ENCODE results near the gene VWA7.

VWA7 gene

DNA sequence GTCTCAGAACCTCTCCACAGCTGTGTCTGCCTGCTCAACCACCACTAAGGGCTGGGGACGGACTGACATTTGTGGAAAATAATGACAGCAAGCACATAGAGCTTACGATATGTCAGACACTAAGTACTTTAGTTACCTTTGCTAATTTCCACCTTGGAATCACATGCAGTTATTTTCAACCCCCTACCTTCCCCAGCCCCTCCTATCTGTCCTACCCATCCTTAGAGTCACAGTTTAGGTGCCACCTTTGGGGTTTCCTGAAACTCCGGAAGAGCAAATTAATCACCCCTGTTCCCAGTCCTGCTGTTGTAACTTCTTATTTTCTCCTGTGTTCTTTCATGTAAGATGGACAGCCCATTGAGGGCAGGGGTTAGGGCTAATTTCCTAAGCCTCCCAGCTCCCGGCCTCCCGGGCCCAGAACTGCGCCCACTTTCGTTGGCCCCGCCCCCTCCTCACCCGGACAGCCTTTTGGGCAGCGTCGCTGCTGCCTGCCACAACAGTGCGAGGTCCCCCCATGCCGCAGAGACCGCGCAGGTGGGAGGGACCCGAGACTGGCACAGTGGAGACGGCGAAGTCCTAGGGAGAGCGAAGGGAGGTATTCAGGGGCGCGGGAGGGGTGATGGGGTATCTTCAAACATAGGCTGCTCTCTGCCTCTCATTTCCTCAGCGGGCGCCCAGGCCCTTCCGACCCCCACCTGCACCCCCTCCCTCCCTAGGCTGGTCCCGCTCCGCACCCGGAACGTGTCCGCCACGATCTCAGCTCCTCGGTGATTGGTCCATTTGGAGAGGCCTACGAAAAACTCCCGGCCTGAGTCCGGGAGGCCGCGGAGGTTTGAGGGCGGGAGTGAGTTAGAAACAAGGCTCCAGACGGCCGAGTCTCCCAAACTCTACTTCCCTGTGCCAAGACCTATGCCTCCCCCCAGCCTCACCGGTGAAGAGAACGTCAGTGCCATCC lies 49.1 kb downstream of the VWA7 start:
- DNase-seq, result no peak

DNA sequence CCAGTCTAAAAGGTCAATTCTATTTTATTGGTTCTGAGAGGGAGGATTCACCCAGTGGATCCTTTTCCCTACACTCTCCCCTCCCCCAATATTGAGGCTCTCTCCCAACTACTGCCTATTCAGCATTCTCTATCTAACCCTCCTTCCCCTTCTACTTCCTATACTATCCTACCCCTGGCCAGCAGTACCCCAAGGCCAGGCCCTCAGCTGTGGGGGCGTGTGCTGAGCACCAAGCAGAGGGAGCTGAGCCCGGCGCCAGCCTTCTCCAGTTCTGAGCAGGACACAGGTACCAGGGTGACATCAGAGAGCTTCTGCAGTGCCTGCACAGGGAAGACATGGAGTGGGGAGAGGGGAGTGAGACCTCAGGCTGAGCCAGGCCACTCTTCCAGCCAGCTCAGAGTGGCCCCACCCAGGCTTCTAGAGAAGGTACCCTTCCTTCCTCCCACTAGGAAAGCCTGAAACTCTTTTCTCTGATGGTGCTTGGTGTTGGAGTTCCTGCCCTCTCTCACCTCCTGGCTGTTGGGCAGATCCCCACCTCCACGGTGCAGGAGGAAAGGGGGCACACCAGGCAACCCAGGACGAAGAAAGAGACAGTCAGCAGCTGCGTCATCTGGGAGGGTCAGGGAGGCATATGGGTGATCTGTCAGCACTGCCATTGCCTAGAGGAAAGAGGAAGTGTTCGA lies 50.0 kb downstream of the VWA7 start:
- DNase-seq, result no peak

DNA sequence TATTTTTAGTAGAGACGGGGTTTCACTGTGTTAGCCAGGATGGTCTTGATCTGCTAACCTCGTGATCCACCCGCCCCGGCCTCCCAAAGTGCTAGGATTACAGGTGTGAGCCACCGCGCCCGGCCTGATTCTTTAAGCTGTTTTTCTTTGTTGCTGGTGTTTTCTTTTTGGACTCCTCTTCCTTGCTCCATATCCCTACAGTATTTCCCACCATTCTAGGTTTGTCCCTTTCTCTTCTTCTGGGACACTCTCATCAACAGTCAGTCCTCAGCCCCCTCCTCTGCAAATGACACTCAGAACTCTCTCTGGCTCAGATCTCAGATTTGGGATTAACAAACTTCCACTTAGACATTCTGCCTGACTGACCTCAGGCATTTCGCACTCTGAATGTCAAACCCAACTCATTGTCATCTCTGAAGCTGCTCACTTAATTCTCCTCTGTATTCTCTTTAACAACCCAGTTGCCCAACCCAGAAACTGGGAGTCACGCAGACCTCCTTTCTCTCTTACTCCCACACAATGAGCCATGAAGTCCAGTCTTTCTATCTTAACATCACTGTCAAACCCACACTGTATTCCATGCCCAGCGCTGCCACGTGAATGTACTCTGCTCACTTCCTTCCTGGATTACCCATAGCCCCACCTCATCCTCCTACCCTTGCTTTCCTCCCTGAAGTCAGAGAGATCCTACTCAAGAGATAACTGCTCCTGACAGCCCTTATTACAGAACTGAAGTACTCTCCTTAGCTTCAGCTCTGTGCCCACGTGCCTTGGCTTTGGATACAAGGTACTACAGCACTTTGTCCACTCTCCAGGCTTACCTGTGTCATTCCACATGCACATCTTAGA lies 51.4 kb downstream of the VWA7 start:
- DNase-seq, result no peak

DNA sequence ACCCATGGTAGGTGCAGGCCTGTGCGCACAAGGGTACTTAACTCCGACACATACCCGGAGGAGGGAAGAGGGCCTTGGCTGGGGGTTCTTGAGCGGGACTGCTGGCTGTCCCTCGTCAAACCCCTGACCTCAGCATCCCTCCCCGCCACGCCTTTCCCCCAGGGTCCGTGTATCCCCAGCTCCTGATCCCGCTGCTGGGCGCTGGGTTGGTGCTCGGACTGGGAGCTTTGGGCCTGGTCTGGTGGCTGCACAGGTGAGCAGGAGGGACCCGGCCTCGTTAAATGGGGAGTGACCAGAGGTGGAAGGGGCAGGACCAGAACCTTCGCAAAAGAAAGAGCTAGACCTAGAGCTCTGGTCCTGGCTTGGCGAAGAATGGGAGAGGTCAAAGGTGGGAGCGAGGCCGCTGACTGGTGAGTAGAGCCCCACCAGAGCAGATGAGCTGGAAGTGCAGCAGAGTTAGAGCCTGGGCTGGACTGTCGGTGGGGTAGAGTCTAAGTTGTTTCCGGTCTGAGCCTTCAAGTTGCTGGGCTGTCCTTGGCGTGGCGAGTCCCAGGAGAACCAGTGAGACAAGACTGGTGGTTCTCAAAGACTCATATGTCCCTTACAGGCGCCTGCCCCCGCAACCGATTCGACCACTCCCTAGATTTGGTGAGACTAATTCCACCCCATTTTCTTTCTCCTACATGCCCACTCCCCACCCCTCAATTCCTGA lies 53.0 kb downstream of the VWA7 start:
- DNase-seq, result no peak

DNA sequence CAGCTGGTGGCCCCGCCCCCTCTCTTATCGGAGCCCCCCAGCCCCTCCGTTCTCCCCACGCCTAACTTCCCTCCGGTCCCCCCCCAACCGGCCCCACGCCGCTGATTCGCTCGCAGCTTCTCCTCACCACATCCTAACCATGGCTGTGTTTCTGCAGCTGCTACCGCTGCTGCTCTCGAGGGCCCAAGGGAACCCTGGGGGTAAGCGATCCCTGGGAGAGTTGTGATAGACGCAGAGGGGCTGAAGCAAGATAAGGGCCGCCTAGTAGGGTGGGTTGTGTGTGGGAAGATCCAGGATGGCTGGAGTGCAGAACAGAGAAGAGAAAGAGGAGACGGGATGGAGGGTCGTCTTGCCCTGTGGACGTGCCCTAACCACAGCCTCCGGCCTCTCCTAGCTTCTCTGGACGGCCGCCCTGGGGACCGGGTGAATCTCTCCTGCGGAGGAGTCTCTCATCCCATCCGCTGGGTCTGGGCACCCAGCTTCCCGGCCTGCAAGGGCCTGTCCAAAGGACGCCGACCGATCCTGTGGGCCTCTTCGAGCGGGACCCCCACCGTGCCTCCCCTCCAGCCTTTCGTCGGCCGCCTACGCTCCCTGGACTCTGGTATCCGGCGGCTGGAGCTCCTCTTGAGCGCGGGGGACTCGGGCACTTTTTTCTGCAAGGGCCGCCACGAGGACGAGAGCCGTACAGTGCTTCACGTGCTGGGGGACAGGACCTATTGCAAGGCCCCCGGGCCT lies 53.7 kb downstream of the VWA7 start, which contains the start of gene MPIG6B:
MPIG6B (plus strand) TSS at position 129 of the 735 bp plus-strand sequence; CDS start at position 140, 11 bp downstream.
- no peak for DNase-seq

DNA sequence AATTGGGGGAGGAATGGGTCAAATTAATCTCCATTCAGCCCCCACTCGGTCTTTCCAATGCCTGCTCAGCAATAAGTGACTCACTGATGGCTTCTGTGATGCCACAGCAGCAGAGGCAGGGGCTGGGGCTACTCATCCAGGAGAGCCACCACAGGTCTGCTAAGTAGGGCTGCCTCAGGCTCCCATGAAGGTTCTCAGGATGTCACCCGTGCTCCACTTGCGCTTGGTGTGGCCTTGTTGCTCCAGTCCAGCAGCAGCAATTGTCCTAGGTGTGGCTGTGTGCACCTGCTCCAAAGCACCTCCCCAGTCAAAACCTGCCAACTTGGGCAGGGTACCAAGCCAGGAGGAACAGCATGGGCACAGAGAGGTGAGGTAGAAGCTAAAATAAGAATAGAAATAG lies 55.0 kb downstream of the VWA7 start:
- no peak for DNase-seq

DNA sequence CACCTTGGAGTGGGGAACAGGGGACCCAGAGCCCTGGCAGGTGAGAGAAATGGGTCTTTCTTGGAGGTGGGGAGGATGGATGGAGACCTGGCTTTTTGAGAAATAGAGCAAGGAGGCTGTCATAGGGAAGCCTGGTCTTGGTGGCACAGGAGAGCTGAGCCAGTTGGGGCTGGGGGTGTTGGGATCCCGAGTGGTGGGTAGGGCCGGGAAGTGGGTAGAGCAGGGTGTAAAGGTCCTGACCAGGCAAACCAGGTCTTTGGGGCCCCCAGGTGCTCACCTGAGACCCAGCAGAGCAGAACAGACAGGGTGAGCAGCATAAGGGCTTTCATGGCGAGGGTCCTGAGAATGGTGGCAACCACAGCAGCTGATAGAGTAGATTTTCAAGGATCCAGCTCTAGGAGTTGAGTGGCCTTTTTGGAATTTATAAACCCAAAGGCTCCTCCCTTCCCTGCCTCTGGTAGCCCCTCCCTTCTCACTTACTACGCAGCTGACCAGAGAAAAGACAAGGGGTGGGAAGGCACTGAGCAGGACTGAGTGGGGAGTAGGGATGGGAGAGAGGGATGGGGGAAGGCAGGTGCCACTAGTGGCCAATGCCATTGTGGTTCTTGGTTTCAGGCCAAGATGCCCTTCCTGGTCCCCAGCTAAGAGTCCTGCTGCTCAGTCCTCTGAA lies 55.6 kb downstream of the VWA7 start, which contains the start of gene LY6G6C:
LY6G6C (minus strand) TSS at position 396 of the 670 bp plus-strand sequence; CDS start at position 329, 67 bp downstream.
- DNase-seq, result no peak

DNA sequence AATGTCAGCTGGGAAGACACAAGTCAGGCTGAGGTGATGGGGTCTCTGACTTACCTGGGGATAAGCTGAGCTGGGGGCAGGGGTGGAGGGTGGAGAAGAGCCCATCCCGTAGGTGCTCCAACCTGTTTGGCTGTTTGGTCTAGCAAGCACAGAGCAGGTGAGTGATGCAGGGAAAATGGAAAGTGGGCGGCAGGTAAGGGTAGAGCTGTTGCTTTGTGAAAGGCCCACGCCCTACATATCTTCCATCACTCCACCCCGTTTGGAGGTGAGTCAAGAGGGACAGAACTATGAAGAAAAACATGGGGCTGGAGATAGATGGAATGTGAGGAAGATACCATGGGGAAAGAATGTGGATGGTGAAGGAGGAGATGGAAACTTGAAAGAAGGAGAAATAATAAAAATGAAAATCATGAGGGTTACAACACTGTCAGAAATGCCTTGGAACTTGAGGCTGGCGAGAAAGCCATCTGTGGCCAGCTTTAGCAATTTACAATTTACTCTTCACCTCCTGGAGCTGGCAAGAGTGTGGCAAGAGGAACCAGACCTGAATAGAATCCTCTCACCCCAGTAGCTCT lies 56.8 kb downstream of the VWA7 start:
- DNase-seq, result no peak

DNA sequence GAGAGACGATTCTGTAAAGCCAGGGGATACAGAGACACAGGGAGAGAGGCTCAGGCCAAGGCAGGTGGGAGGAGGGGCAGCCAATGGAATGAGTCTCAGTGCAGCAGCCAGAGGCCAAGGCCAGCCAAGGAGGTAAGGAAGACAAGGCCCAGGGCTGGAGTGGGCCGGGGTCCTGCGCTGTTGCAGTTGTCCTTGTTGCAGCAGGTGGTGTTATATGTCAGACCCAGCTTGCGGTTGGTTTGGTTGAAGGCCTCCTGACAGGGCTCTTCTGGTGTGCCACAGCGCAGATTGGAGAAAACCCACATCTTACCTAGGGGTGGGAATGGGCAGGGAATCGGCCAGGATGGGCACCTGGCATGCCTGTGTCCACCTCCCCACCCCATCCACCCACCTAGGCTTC lies 58.1 kb downstream of the VWA7 start:
- no peak for DNase-seq

DNA sequence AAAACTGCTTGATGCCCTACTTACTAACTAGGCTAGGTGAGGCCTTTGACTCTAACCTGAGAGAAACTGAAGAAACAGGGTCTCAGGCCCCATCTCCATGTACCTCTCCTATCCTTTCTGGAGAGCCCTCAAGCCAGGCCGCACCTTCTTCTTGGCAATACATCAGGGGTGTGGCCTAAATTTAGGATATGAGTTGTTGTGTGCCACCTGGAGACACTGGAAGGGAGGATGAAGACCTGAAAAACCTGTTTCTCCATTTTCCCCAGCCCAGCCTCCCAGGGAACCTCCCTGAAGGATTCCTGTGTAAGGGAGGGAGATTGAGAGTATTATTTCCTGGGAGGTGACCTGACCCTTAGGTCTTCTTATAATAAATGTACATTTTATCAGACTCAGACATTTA lies 58.9 kb downstream of the VWA7 start:
- DNase-seq, result no peak

DNA sequence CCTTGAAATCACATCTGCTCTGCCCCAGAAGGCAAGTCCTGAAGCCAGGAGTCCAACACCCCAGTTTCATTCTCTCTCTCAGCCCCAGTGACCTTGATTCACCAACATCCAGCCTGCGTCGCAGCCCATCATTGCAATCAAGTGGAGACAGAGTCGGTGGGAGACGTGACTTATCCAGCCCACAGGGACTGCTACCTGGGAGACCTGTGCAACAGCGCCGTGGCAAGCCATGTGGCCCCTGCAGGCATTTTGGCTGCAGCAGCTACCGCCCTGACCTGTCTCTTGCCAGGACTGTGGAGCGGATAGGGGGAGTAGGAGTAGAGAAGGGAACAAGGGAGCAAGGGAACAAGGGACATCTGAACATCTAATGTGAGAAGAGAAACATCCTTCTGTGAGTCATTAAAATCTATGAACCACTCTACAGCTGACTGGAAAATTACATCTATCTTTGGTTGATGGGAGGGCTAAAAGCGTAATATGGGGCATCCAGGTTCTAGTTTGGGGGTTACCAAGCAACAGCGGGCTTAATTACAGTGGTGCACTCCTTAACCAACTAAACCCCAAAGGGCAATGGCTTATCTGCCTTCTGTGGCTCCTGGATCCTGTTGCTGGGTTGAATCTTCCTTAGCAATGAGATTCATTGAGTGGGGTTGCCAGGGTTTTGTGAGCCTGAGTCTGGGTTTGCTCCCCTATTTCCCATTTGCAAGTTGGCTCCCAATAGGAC lies 59.5 kb downstream of the VWA7 start:
- peak; percentile 38 for DNase-seq

Measured in NCI-H82 (cell line).